GM18870 (cell line): ENCODE measurements around the gene ITGB1.

Source experiments
- ATAC-seq: cut with Tn5 transposase; IDR thresholded peaks from one replicate; pipeline ENCODE4 v1.9.1; 2021; ENCODE audit warnings: moderate library complexity; ENCODE audit not compliant: unreplicated experiment

Gene ITGB1

DNA sequence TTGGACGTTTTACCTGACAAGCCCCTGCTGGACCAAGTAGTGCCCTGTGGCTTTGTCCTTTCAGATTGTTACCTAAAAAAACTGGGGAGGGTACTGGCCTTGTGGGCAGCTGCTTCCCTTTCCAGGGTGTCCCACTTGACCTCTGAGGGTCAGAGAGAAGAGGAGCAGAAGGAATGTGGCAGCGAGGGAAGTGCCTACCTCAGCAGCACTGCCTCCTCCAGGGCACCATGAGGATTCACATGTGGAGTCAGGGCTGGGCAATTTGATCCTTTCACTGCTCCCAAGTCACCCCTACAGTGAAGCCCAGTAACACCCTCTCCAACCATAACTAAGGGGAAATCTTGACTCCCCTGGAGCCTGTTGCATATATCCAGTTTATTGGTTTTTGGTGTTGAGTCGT is 64.6 kb downstream of the ITGB1 start:
- no peak for ATAC-seq

DNA sequence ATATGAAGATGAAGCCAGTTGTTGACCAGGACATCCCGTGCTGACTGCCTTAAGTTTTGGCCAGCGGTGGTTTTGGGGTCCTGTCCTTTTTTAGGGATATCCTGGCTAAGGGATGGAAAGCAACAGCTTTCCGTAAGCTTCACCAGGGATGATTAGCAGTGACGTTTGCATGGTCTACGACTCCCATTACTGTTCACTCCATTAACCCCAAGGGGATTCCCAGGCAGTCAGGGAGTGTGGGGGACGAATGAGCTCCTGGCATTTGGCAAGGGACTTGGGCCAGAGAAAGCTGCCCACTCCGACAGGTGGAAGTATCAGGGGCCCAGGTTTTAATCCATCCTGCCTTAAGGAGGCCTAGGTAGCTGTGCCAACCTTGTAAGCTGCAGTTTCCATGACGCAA is 66.8 kb downstream of the ITGB1 start:
- ATAC-seq, result no peak

GRCh38 chr10:32890444-32890843 is 67.6 kb downstream of the ITGB1 start:
- no peak for ATAC-seq

DNA sequence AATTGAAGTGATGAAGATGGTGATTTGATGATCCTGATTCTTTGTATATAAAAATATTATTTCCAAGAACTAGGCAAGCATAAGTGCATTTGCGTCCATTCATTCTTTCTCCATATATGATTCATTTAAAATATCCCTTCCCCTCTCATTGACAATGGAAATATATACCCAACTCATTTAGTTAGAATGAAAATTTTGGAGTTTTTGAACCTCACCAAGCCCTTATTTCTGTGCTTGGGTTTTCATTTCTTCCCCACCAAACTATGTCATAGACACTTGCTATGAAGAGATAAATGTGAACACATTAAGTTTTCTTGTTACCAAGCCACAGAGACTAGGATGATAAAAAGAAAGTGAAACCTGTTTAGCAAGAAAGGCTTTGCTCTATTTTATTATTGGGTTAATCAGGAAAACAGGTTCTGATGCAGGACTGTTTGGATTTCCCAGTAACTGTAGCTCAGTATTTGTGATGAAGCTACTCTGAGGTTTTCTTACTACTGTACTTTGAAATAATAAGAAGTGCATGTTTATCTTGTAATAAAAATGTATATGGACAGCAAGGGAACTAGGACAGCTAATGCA is 68.3 kb downstream of the ITGB1 start:
- no peak for ATAC-seq

DNA sequence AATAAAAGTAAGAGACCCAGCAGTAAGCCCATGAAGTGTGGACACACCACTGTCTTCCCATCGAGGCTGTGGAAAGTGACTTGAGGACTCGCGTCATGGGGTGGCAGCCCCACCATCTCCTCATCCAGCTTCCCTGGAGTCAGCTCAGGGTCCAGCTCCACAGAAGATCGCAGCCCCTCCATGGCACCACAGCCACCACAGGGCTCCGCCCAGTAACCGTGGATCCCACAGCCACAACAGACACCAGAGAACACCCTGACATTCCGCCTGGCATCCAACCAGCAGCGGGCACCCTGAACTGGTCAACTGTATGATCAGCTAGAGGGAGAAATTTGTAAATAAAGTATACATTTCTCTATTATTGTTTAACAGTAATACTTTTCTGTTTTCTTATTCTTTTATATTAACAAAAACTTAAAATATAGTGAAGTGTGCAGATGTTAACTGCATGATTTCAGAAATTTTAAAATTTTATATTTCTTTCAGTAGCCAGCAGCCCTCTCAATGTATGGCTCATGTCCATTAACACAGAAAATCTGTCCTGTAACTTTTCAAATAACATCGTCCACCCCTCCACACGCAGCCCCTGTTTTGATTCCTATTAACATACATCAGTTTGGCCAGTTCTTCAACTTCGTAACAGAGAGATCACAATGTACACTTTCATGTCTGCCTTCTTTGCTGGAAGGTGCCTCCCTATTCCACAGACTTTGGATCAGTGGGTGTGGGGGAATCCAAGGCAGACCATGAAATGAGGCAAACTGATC is 69.7 kb downstream of the ITGB1 start:
- no peak for ATAC-seq

GRCh38 chr10:32887481-32887880 is 70.5 kb downstream of the ITGB1 start:
- no peak for ATAC-seq

DNA sequence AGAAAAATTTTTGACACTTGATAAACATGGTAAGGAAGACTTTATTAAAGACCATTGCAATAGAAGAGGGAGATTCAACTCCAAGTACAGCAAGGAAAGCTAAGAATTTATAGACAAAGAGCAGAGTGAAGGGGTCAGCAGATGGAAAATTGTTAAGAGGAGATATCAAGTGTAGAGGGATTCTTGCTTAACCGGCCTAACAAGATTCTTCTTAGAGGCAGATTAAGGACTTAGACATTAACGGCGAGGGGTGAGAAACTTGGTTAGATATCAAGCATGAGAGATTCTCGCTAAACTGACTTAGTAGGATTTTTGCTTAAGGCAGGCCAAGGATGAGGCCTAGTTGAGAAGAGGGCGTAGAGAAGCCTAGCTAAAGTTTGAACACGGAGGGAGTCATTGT is 76.0 kb downstream of the ITGB1 start:
- ATAC-seq, result no peak

DNA sequence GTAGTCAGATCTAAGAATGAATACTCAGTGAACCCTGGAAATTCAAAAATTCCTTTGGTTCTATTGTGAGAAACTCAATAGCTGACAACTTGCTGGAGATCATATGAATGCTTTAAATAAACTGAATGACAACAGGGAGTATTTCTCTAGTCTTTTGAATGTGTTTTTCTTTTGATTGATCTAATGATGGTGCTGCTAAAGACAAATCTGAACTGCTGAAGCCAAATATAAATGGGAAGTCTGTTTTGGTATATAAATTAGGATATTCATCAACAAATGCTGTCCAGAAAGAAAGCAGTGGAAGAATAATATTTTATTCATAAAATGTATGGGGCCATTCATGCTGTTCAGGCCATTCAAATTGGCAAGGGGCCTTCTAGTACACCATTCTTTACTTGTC is 79.4 kb downstream of the ITGB1 start:
- ATAC-seq, result no peak

- ATAC-seq, result no peak
Observed at GRCh38 chr10:32877915-32878314, 80.1 kb downstream of the ITGB1 start.

GRCh38 chr10:32865170-32865569 is 92.9 kb downstream of the ITGB1 start:
- ATAC-seq, result no peak

- ATAC-seq, result no peak
Observed at GRCh38 chr10:32854435-32854834, 103.6 kb downstream of the ITGB1 start.

- no peak for ATAC-seq
Observed at GRCh38 chr10:32851301-32851700, 106.7 kb downstream of the ITGB1 start.
